Tibial nerve (tissue), 4 donors: ENCODE measurements around the gene RAG2. TPM values are rescaled to one million over a fixed set of nuclear protein-coding genes. Genes with fewer than 3 reads are reported as not detected.

ENCODE experiments used
- DNase-seq, 2 donors: peaks; one replicate each; pipeline ENCODE4 v3.0.0-alpha.2; 2019; ENCODE audit warnings: low spot score in 2 of 2
- H3K27ac ChIP-seq, 4 donors: fragments of 200-600 bp; sonication (generic) in 3 of 4; one replicate each; pipeline ENCODE4 v1.5.1; 2017 to 2019; ENCODE audit warnings: mild to moderate bottlenecking in 1 of 4
- H3K27me3 ChIP-seq, 2 donors: fragments of 200-600 bp; sonication (generic) in 1 of 2; one replicate each; pipeline versions ENCODE4 v1.5.1 to v1.6.0; 2017 to 2019
- H3K36me3 ChIP-seq, 3 donors: fragments of 200-600 bp; sonication (generic); one replicate each; pipeline ENCODE4 v1.5.1; 2018 to 2019
- H3K4me1 ChIP-seq, 4 donors: fragments of 200-600 bp; sonication (generic) in 3 of 4; one replicate each; pipeline ENCODE4 v1.5.1; 2017 to 2019
- H3K4me3 ChIP-seq, 4 donors: fragments of 200-600 bp; sonication (generic) in 3 of 4; one replicate each; pipeline ENCODE4 v1.5.1; 2017 to 2019; ENCODE audit warnings: mild to moderate bottlenecking in 1 of 4, moderate library complexity in 1 of 4
- H3K9me3 ChIP-seq, 4 donors: fragments of 200-600 bp; sonication (generic) in 3 of 4; one replicate each; pipeline ENCODE4 v1.5.1; 2017 to 2019
- CTCF ChIP-seq, 5 experiments: fragments of 200-600 bp in 3 of 5; fragments of 450-650 bp in 2 of 5; sonication (generic) in 3 of 5; IDR thresholded peaks; one replicate each; pipeline ENCODE4 v1.5.1; 2016 to 2019; ENCODE audit warnings: antibody characterized with exemption in 5 of 5, mild to moderate bottlenecking in 3 of 5, moderate library complexity in 2 of 5
- EP300 ChIP-seq, 2 donors: sonication (generic); formaldehyde crosslinking; IDR thresholded peaks; one replicate each; pipeline ENCODE4 v1.6.1; 2017; ENCODE audit warnings: antibody characterized with exemption in 2 of 2, mild to moderate bottlenecking in 1 of 2
- POLR2A ChIP-seq, 2 donors: fragments of 450-650 bp; IDR thresholded peaks; one replicate each; pipeline ENCODE4 v1.6.1; 2017; ENCODE audit warnings: antibody characterized with exemption in 2 of 2, mild to moderate bottlenecking in 2 of 2, moderate library complexity in 2 of 2
- WGBS, 2 donors: methylation state at CpG; one replicate each; pipeline ENCODE4 v1.1.5; 2018; 5-methylcytosine and 5-hydroxymethylcytosine counted together
- total RNA-seq, 4 donors: library from RNA; depleted of rRNA; stranded (reverse); fragments of >200 nt; gene quantifications; one replicate each; pipeline ENCODE4 v1.1.0, GENCODE V29; 2016

Gene RAG2
- total RNA-seq, 4 donors from 2014 or later, result not detected

GRCh38 chr11:36577859-36578258 lies 20.2 kb downstream of the RAG2 start:
- H3K27ac ChIP-seq, result no peak overlapping the region
- DNase-seq, result no peak
- no peak for TF ChIP-seq CTCF (IDR thresholded peaks at IDR 0.05)
- no peak for TF ChIP-seq EP300 (IDR thresholded peaks at IDR 0.05)
- TF ChIP-seq POLR2A (IDR thresholded peaks at IDR 0.05), result no peak

DNA sequence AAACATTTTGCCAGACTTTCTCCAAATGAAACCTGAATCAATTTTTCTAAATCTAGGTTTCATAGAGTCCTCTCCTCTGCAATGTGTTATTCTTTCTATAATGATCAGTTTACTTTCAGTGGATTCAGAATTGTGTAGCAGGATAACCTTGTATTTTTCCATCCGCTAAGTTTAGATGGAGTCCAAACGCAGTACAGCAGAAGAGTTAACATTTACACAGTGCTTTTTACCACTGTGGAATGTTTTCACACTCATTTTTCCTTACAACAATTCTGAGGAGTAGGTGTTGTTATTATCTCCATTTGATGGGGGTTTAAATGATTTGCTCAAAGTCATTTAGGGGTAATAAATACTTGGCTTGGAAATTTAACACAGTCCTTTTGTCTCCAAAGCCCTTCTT lies 20.7 kb downstream of the RAG2 start:
- Histone ChIP-seq H3K27me3 (no peaks in the 10 kb centered on the region), H3K27ac (no peak overlapping the region), H3K9me3 (peaks cover 0 to 5% (median 0%) of the 10 kb centered on the region in 4 donors), H3K4me1 (no peaks in the 10 kb centered on the region), H3K4me3 (no peak overlapping the region), H3K36me3 (peaks cover 0 to 15% (median 0%) of the 10 kb centered on the region in 3 donors)
- DNase-seq, result no peak
- 48 to 54% methylated on average over 2 of the region's 2 CpGs for whole genome bisulfite sequencing, 2 donors
- TF ChIP-seq CTCF (IDR thresholded peaks at IDR 0.05), result no peak
- TF ChIP-seq POLR2A (IDR thresholded peaks at IDR 0.05), result no peak
- no peak for TF ChIP-seq EP300 (IDR thresholded peaks at IDR 0.05)

More at GRCh38 chr11:36577859-36578258, 20.2 kb downstream of the RAG2 start:
- Histone ChIP-seq H3K4me1 (no peaks in the 10 kb centered on the region), H3K36me3 (peaks cover 0 to 15% (median 0%) of the 10 kb centered on the region in 3 donors), H3K27me3 (no peaks in the 10 kb centered on the region), H3K4me3 (no peak overlapping the region), H3K9me3 (peaks cover 0 to 5% (median 0%) of the 10 kb centered on the region in 4 donors)
- WGBS, 2 donors, result 57 to 59% methylated on average over 2 of the region's 2 CpGs

DNA sequence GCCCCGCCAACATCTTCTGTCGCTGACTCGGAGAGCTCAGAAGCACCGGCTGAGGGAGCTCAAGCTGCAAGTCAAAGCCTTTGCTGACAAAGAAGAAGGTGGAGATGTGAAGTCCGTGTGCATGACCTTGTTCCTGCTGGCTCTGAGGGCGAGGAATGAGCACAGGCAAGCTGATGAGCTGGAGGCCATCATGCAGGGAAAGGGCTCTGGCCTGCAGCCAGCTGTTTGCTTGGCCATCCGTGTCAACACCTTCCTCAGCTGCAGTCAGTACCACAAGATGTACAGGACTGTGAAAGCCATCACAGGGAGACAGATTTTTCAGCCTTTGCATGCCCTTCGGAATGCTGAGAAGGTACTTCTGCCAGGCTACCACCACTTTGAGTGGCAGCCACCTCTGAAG lies 23.6 kb downstream of the RAG2 start:
- 79 to 85% methylated on average over 8 of the region's 8 CpGs for WGBS, 2 donors
- no peak for TF ChIP-seq CTCF (IDR thresholded peaks at IDR 0.05)
- no peak for TF ChIP-seq POLR2A (IDR thresholded peaks at IDR 0.05)
- TF ChIP-seq EP300 (IDR thresholded peaks at IDR 0.05), result no peak
- Histone ChIP-seq H3K9me3 (no peaks in the 10 kb centered on the region), H3K27ac (no peak overlapping the region), H3K4me1 (no peaks in the 10 kb centered on the region), H3K36me3 (peaks cover 0 to 15% (median 0%) of the 10 kb centered on the region in 3 donors), H3K4me3 (no peak overlapping the region), H3K27me3 (no peaks in the 10 kb centered on the region)
- DNase-seq, result no peak

DNA sequence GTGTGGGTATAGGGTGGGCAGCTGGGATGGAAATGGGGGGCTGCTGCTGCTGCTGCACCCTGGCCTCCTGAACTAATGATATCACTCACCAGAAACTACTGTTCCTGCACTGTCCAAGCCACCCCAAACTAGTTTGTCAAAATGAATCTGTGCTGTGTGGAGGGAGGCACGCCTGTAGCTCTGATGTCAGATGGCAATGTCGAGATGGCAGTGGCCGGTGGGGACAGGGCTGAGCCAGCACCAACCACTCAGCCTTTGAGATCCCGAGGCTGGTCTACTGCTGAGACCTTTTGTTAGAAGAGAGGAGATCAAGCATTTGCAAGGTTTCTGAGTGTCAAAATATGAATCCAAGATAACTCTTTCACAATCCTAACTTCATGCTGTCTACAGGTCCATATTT lies 28.9 kb downstream of the RAG2 start:
- no peaks in the 10 kb centered on the region for H3K27me3 ChIP-seq
- H3K9me3 ChIP-seq, result no peaks in the 10 kb centered on the region
- TF ChIP-seq EP300 (IDR thresholded peaks at IDR 0.05), result no peak
- no peak for TF ChIP-seq CTCF (IDR thresholded peaks at IDR 0.05)
- TF ChIP-seq POLR2A (IDR thresholded peaks at IDR 0.05), result no peak
- DNase-seq, result no peak
- 77 to 84% methylated on average over 4 of the region's 4 CpGs for WGBS, 2 donors
- H3K27ac ChIP-seq, result no peak overlapping the region
- no peak overlapping the region for H3K4me3 ChIP-seq
- peaks cover 0 to 8% (median 0%) of the 10 kb centered on the region in 3 donors for H3K36me3 ChIP-seq
- H3K4me1 ChIP-seq, result no peaks in the 10 kb centered on the region

GRCh38 chr11:36567694-36568093 lies 30.3 kb downstream of the RAG2 start, which contains the start of gene RAG1:
Gene RAG1 (plus strand): TSS chr11:36568007. CDS start chr11:36573305, 5,298 bp downstream.
- H3K4me3 ChIP-seq, result no peak within 1 kb of the TSS
- H3K36me3 ChIP-seq, result no peaks in the 10 kb centered on the region
- no peaks in the 10 kb centered on the region for H3K4me1 ChIP-seq
- no peak within 1 kb of the TSS for H3K27ac ChIP-seq
- no peaks in the 10 kb centered on the region for H3K27me3 ChIP-seq
- no peak for DNase-seq
- WGBS, 2 donors, result 81 to 100% methylated on average over 1 of the region's 1 CpG
- TF ChIP-seq EP300 (IDR thresholded peaks at IDR 0.05), result no peak
- no peaks in the 10 kb centered on the region for H3K9me3 ChIP-seq
